ENCODE measurements around the gene SLC13A1. TPM values are rescaled to one million over a fixed set of nuclear protein-coding genes. Genes with fewer than 3 reads are reported as not detected.
A peak's percentile ranks its signal among the peaks of the same experiment; 100 is the strongest.

Gene SLC13A1
- total RNA-seq, 1 experiment from 2014 or later = not detected

DNA sequence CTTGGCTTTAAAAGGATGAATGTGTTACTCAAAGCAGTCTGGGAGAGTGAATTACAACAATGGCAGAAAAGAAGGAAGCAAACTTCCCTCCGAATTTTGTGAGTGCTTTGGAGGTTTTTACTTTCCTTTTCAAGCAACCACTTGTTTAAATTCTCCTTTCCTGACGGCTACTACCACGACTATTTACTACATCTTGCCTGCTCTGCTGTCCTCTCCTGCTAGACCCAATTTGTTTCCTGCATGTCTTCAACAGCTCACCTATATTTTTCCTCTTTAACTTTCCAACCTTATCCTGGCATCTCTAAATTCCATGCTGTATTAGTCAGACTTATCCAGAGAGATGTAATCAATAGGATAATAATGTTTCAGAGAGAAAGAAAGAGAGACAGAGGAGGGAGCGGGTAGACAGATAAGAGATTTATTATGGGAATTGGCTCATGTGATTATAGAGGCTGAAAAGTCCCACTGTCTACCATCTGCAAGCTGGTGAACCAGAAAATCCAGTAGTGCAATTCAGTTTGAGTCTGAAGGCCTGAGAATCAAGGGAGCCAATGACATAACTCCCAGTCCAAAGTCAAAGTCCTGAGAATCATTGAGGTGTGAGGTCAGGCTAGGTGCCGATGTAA lies 42.8 kb upstream of the SLC13A1 start:
- H3K9me3 ChIP-seq (ENCODE audit: control insufficient read depth in 1 of 2, insufficient read depth in 1 of 2, low read depth in 1 of 2, low read length in 2 of 2) = no peaks in the 10 kb centered on the region
- H3K9ac ChIP-seq (ENCODE audit: low read length) = no peak overlapping the region
- H3K27me3 ChIP-seq (ENCODE audit: insufficient read depth, low read length) = no peaks in the 10 kb centered on the region
- no peak overlapping the region for H3K27ac ChIP-seq (ENCODE audit: low read depth, low read length)
- DNase-seq (ENCODE audit: low read depth, low spot score) (no peak), ATAC-seq (0 out of 2 replicates have a peak, but pooled peaks have one; percentile 11)
- intact Hi-C loops (cut with micrococcal nuclease) = no loop called here
- H4K20me1 ChIP-seq (ENCODE audit: insufficient read depth) = no peaks in the 10 kb centered on the region
- POLR2A ChIA-PET = no interaction called here
- H2AFZ ChIP-seq (ENCODE audit: low read depth, low read length, poor library complexity, severe bottlenecking) = no peak overlapping the region
- TF ChIP-seq POLR2AphosphoS5 (IDR thresholded peaks at IDR 0.05; ENCODE audit: low read depth, low read length) (no peak), SIN3A (IDR thresholded peaks at IDR 0.05; ENCODE audit: low read depth) (no peak), JUND (IDR thresholded peaks at IDR 0.05) (no peak), FOSL1 (IDR thresholded peaks at IDR 0.05; ENCODE audit: low read depth) (no peak)
- H3K4me1 ChIP-seq (ENCODE audit: control insufficient read depth in 1 of 2, insufficient read depth in 2 of 2, low read length in 2 of 2) = peaks cover 0 to 6% of the 10 kb centered on the region in 2 experiments; a peak in 1 of 4 replicates
- no peaks in the 10 kb centered on the region for H3K79me2 ChIP-seq (ENCODE audit: insufficient read depth, low read length)
- H3K9me2 ChIP-seq (ENCODE audit: insufficient read depth) = no peaks in the 10 kb centered on the region
- CTCF ChIA-PET = no interaction called here
- H3K36me3 ChIP-seq (ENCODE audit: control insufficient read depth in 1 of 2, insufficient read depth in 2 of 2, low read length in 2 of 2) = no peaks in the 10 kb centered on the region
- RAD21 ChIA-PET (ENCODE audit: low non-redundant PET in 1 of 2, low total read pairs in 2 of 2, uncharacterized antibody in 2 of 2, unreplicated experiment in 2 of 2) = no interaction called here
- no peak overlapping the region for H3K4me2 ChIP-seq (ENCODE audit: low read length)
- no peak overlapping the region for H3K4me3 ChIP-seq (replicated peaks in 1 of 2; ENCODE audit: low read depth in 1 of 2, low read length in 2 of 2)
- BruUV-seq (replicated peaks) = no TSS peak

DNA sequence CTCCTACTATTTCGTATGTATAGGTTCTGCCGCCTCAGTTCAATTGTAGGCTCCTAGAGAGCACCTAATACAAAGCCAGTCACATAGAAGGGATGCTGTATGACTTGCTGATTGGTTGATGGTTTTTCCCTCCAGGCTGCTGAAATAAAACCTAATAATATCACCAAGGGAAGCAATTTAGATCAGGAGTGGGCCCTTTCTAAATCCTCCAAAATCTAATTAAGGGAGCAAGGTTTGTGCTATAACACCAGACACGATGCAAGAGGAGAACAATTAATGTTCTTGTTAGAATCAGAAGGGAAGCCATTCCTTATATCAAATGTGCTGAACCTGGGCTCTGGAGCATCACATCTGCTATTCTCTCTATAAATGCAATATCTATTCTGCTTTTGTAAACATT lies 42.0 kb upstream of the SLC13A1 start:
- H3K4me2 ChIP-seq (ENCODE audit: low read length) = no peak overlapping the region
- ChIA-PET RAD21 (ENCODE audit: low non-redundant PET in 1 of 2, low total read pairs in 2 of 2, uncharacterized antibody in 2 of 2, unreplicated experiment in 2 of 2) (no interaction called here), POLR2A (no interaction called here)

More for the DNA sequence above, 42.0 kb upstream of the SLC13A1 start:
- no peak overlapping the region for H3K4me3 ChIP-seq (replicated peaks in 1 of 2; ENCODE audit: low read depth in 1 of 2, low read length in 2 of 2)
- no TSS peak for BruUV-seq (replicated peaks)
- no peaks in the 10 kb centered on the region for H3K9me3 ChIP-seq (ENCODE audit: control insufficient read depth in 1 of 2, insufficient read depth in 1 of 2, low read depth in 1 of 2, low read length in 2 of 2)
- intact Hi-C loops (cut with micrococcal nuclease) = no loop called here
- no peaks in the 10 kb centered on the region for H3K27me3 ChIP-seq (ENCODE audit: insufficient read depth, low read length)
- H3K79me2 ChIP-seq (ENCODE audit: insufficient read depth, low read length) = no peaks in the 10 kb centered on the region
- H2AFZ ChIP-seq (ENCODE audit: low read depth, low read length, poor library complexity, severe bottlenecking) = no peak overlapping the region
- peaks cover 0 to 6% of the 10 kb centered on the region in 2 experiments; a peak in 1 of 4 replicates for H3K4me1 ChIP-seq (ENCODE audit: control insufficient read depth in 1 of 2, insufficient read depth in 2 of 2, low read length in 2 of 2)
- no peaks in the 10 kb centered on the region for H3K36me3 ChIP-seq (ENCODE audit: control insufficient read depth in 1 of 2, insufficient read depth in 2 of 2, low read length in 2 of 2)
- no peaks in the 10 kb centered on the region for H4K20me1 ChIP-seq (ENCODE audit: insufficient read depth)
- H3K27ac ChIP-seq (ENCODE audit: low read depth, low read length) = no peak overlapping the region
- ATAC-seq (no peak), DNase-seq (ENCODE audit: low read depth, low spot score) (no peak)
- no peak for TF ChIP-seq EGR1 (IDR thresholded peaks at IDR 0.05; ENCODE audit: low read depth)
- no peak for TF ChIP-seq YY1 (IDR thresholded peaks at IDR 0.05; ENCODE audit: extremely low read depth, insufficient replicate concordance, low read depth, low read length)
- TF ChIP-seq SRF (IDR thresholded peaks at IDR 0.05; ENCODE audit: low read depth) = no peak
- TF ChIP-seq ZNF274 (IDR thresholded peaks at IDR 0.05; ENCODE audit: low read depth, low read length) = no peak
- no peak for TF ChIP-seq SIN3A (IDR thresholded peaks at IDR 0.05; ENCODE audit: low read depth)
- TF ChIP-seq TCF7L2 (IDR thresholded peaks at IDR 0.05; ENCODE audit: borderline replicate concordance, extremely low read depth, insufficient read depth, insufficient read length) = no peak
- no peak for TF ChIP-seq RAD21 (IDR thresholded peaks at IDR 0.05; ENCODE audit: low read depth)
- TF ChIP-seq CEBPB (IDR thresholded peaks at IDR 0.05; ENCODE audit: low read depth) = no peak
- no peak for TF ChIP-seq FOSL1 (IDR thresholded peaks at IDR 0.05; ENCODE audit: low read depth)
- TF ChIP-seq, protein P1, sequence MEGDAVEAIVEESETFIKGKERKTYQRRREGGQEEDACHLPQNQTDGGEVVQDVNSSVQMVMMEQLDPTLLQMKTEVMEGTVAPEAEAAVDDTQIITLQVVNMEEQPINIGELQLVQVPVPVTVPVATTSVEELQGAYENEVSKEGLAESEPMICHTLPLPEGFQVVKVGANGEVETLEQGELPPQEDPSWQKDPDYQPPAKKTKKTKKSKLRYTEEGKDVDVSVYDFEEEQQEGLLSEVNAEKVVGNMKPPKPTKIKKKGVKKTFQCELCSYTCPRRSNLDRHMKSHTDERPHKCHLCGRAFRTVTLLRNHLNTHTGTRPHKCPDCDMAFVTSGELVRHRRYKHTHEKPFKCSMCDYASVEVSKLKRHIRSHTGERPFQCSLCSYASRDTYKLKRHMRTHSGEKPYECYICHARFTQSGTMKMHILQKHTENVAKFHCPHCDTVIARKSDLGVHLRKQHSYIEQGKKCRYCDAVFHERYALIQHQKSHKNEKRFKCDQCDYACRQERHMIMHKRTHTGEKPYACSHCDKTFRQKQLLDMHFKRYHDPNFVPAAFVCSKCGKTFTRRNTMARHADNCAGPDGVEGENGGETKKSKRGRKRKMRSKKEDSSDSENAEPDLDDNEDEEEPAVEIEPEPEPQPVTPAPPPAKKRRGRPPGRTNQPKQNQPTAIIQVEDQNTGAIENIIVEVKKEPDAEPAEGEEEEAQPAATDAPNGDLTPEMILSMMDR (IDR thresholded peaks at IDR 0.05 in 2 of 3, conservative IDR thresholded peaks at IDR 0.05 in 1 of 3; ENCODE audit: borderline replicate concordance in 1 of 3, insufficient read depth in 1 of 3, low read depth in 2 of 3, low read length in 2 of 3) = no peak
- TF ChIP-seq EZH2phosphoT487 (IDR thresholded peaks at IDR 0.05; ENCODE audit: borderline replicate concordance) = no peak
- no peaks in the 10 kb centered on the region for H3K9me2 ChIP-seq (ENCODE audit: insufficient read depth)
- CTCF ChIA-PET = no interaction called here
- no peak overlapping the region for H3K9ac ChIP-seq (ENCODE audit: low read length)

Measured in HCT116 (cell line).